Measurements from ENCODE around the gene ANKEF1. TPM values are rescaled to one million over a fixed set of nuclear protein-coding genes. Genes with fewer than 3 reads are reported as not detected.

ANKEF1 gene
- total RNA-seq, 4 donors from 2014 or later: 0.47 to 1.3 (median 0.84) TPM

GRCh38 chr20:10080574-10080973, 45.8 kb downstream of the ANKEF1 start:
- no peak for TF ChIP-seq EP300 (IDR thresholded peaks at IDR 0.05)
- no peak for TF ChIP-seq POLR2A (IDR thresholded peaks at IDR 0.05)
- TF ChIP-seq POLR2AphosphoS5 (IDR thresholded peaks at IDR 0.05): no peak
- TF ChIP-seq CTCF (IDR thresholded peaks at IDR 0.05): no peak
- ATAC-seq: no peak
- no peaks in the 10 kb centered on the region for H3K4me1 ChIP-seq

GRCh38 chr20:10089871-10090587, 55.2 kb downstream of the ANKEF1 start:
- no peaks in the 10 kb centered on the region for H3K4me1 ChIP-seq
- no peaks in the 10 kb centered on the region for H3K36me3 ChIP-seq
- H3K27ac ChIP-seq: no peak overlapping the region
- H3K4me3 ChIP-seq: no peak overlapping the region
- TF ChIP-seq EP300 (IDR thresholded peaks at IDR 0.05) (no peak), POLR2AphosphoS5 (IDR thresholded peaks at IDR 0.05) (no peak), POLR2A (IDR thresholded peaks at IDR 0.05) (no peak), CTCF (IDR thresholded peaks at IDR 0.05) (no peak)
- H3K9me3 ChIP-seq: no peaks in the 10 kb centered on the region
- ATAC-seq: peak; percentile 9
- 71 to 92% methylated on average over 2 to 3 of the region's 4 CpGs for WGBS, 2 donors (ENCODE audit: low coverage in 1 of 2)
- no peaks in the 10 kb centered on the region for H3K27me3 ChIP-seq

More at GRCh38 chr20:10080574-10080973, 45.8 kb downstream of the ANKEF1 start:
- Histone ChIP-seq H3K4me3 (no peak overlapping the region), H3K27ac (no peak overlapping the region), H3K27me3 (no peaks in the 10 kb centered on the region), H3K36me3 (no peaks in the 10 kb centered on the region), H3K9me3 (no peaks in the 10 kb centered on the region)

- ATAC-seq: peak; percentile 72
- Histone ChIP-seq H3K36me3 (no peaks in the 10 kb centered on the region), H3K4me3 (no peak overlapping the region), H3K27me3 (no peaks in the 10 kb centered on the region), H3K27ac (no peak overlapping the region), H3K4me1 (no peaks in the 10 kb centered on the region), H3K9me3 (no peaks in the 10 kb centered on the region)
- 36 to 39% methylated on average over 1 to 2 of the region's 2 CpGs for WGBS, 2 donors (ENCODE audit: low coverage in 1 of 2)
- TF ChIP-seq POLR2A (IDR thresholded peaks at IDR 0.05) (no peak), POLR2AphosphoS5 (IDR thresholded peaks at IDR 0.05) (no peak), CTCF (IDR thresholded peaks at IDR 0.05) (peak; percentile 29 to 70 (median 59)), EP300 (IDR thresholded peaks at IDR 0.05) (no peak)
These were observed 55.9 kb downstream of the ANKEF1 start for GRCh38 chr20:10090588-10091166.

- no CpG with 5 or more reads among the region's 2 CpGs for WGBS, 2 donors (ENCODE audit: low coverage in 1 of 2)
- no peaks in the 10 kb centered on the region for H3K27me3 ChIP-seq
- TF ChIP-seq CTCF (IDR thresholded peaks at IDR 0.05) (no peak), POLR2AphosphoS5 (IDR thresholded peaks at IDR 0.05) (no peak), EP300 (IDR thresholded peaks at IDR 0.05) (no peak), POLR2A (IDR thresholded peaks at IDR 0.05) (no peak)
- no peak overlapping the region for H3K27ac ChIP-seq
- H3K4me1 ChIP-seq: no peaks in the 10 kb centered on the region
- H3K36me3 ChIP-seq: no peaks in the 10 kb centered on the region
- no peak overlapping the region for H3K4me3 ChIP-seq
- no peaks in the 10 kb centered on the region for H3K9me3 ChIP-seq
- no peak for ATAC-seq
These were observed 58.4 kb downstream of the ANKEF1 start for GRCh38 chr20:10093087-10093591.

All from gastroesophageal sphincter (tissue), 4 donors.